Kidney (tissue), 14 donors: ENCODE data around the gene WDR4. TPM values are rescaled to one million over a fixed set of nuclear protein-coding genes. Genes with fewer than 3 reads are reported as not detected.
"Not testable (repeated sequence)": the region's sequence is repeated elsewhere in the genome, so short reads cannot be mapped to it uniquely, and the experiment has no call there.

Experiments
- DNase-seq, 5 donors: peaks; one replicate each; pipeline ENCODE4 v3.0.0-alpha.2; 2013 to 2020
- FAIRE-seq: peaks from 2 replicates; lab custom pipeline; 2012; peaks lifted over from hg19 to GRCh38; lab: Jason Lieb, UNC
- H3K27ac ChIP-seq, 2 donors: one replicate each; pipeline ENCODE4 v1.7.0; 2013; ENCODE audit warnings: low read depth in 2 of 2, low read length in 2 of 2, inconsistent platforms in 1 of 2
- H3K27me3 ChIP-seq: one replicate; pipeline ENCODE4 v1.7.1; 2013; ENCODE audit warnings: low read length, inconsistent platforms; ENCODE audit not compliant: control insufficient read depth, insufficient read depth
- H3K36me3 ChIP-seq, 3 donors: one replicate each; pipeline versions ENCODE4 v1.7.0 to v1.7.1; 2013; ENCODE audit warnings: low read length in 3 of 3, control low read depth in 1 of 3, inconsistent platforms in 1 of 3; ENCODE audit not compliant: insufficient read depth in 3 of 3, control insufficient read depth in 2 of 3
- H3K4me1 ChIP-seq, 3 donors: one replicate each; pipeline versions ENCODE4 v1.7.0 to v1.7.1; 2013; ENCODE audit warnings: low read length in 3 of 3, inconsistent platforms in 1 of 3, low read depth in 1 of 3; ENCODE audit not compliant: control insufficient read depth in 2 of 3, insufficient read depth in 2 of 3
- H3K4me3 ChIP-seq, 3 donors: one replicate each; pipeline versions ENCODE4 v1.7.0 to v1.8.1; 2013; ENCODE audit warnings: low read length in 3 of 3, control low read depth in 1 of 3, inconsistent platforms in 1 of 3
- H3K9ac ChIP-seq, 3 donors: one replicate each; pipeline versions ENCODE4 v1.7.0 to v1.7.1; 2013; ENCODE audit warnings: low read length in 3 of 3, control low read depth in 1 of 3, inconsistent platforms in 1 of 3
- H3K9me3 ChIP-seq, 3 donors: one replicate each; pipeline versions ENCODE4 v1.7.0 to v1.7.1; 2013; ENCODE audit warnings: low read length in 3 of 3, control low read depth in 1 of 3, inconsistent platforms in 1 of 3; ENCODE audit not compliant: control insufficient read depth in 2 of 3, insufficient read depth in 1 of 3
- intact Hi-C: fragments of 100-400 bp; cut with DNase I; formaldehyde crosslinking; loops from one replicate; pipeline ENCODE4 v1.11.1; 2022
- polyA plus RNA-seq: library from polyadenylated mRNA; stranded (reverse); fragments of 350-450 nt; fragmentation: Illumina TruSeq; extraction: RNeasy Lipid Tissue Mini Kit (QIAGEN cat#74804); gene quantifications from one replicate; pipeline ENCODE4 v1.2.3, GENCODE V29; 2014; ENCODE audit warnings: low read depth, low replicate concordance; ENCODE audit not compliant: insufficient read depth
- total RNA-seq: library from RNA; stranded (reverse); fragmentation: NEBNext Ultra II Directional; extraction: Animal tissue kit (Norgen Biotek cat#: 25700); gene quantifications from one replicate; pipeline ENCODE4 v1.2.1, GENCODE V29; 2021
- TF ChIP-seq, protein P1 (sequence below): IDR thresholded peaks from 3 replicates; pipeline ENCODE4 v1.5.1; 2012; ENCODE audit warnings: mild to moderate bottlenecking, moderate library complexity, borderline replicate concordance; ENCODE audit not compliant: insufficient read depth; ENCODE audit errors: extremely low read depth
- donor health status: control.
- donor health status: control.
- donor health status: control.
- donor health status: control.
- donor health status: control.
- donor health status: DM: yes; HTN: yes; CAD: no.
- donor health status: Normal renal cell carcinoma (clear cell type).

WDR4 gene
- total and polyA plus RNA-seq, 2 donors from 2014 or later: 4.8 to 20.4 TPM

DNA sequence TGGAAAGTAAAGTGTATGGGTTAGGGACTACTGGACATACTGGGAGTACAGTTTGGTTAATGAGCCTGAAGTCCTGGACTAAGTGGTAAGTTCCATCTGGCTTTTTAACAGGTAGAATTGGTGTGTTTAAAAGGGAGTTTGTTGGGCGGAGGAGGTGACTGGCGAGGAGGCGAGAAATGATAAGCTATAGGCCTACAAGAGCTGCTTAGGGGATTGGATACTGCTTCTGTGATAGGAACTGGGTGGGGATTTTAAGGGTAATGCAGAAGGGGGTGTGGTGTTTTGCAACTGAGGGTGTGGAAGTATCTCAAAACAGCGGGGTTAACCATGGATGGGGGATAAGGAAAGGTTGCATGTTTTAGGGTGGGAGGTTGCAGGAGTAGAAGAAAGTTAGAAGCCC lies 42.6 kb upstream of the WDR4 start:
- no peaks in the 10 kb centered on the region for H3K27me3 ChIP-seq
- H3K4me1 ChIP-seq: peaks cover 0 to 5% (median 0%) of the 10 kb centered on the region in 3 donors
- no peak overlapping the region for H3K4me3 ChIP-seq
- H3K9ac ChIP-seq: no peak overlapping the region
- TF ChIP-seq, protein P1, sequence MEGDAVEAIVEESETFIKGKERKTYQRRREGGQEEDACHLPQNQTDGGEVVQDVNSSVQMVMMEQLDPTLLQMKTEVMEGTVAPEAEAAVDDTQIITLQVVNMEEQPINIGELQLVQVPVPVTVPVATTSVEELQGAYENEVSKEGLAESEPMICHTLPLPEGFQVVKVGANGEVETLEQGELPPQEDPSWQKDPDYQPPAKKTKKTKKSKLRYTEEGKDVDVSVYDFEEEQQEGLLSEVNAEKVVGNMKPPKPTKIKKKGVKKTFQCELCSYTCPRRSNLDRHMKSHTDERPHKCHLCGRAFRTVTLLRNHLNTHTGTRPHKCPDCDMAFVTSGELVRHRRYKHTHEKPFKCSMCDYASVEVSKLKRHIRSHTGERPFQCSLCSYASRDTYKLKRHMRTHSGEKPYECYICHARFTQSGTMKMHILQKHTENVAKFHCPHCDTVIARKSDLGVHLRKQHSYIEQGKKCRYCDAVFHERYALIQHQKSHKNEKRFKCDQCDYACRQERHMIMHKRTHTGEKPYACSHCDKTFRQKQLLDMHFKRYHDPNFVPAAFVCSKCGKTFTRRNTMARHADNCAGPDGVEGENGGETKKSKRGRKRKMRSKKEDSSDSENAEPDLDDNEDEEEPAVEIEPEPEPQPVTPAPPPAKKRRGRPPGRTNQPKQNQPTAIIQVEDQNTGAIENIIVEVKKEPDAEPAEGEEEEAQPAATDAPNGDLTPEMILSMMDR: no peak
- no peaks in the 10 kb centered on the region for H3K9me3 ChIP-seq
- FAIRE-seq (no peak), DNase-seq (no peak)
- intact Hi-C loops: no loop called here
- no peak overlapping the region for H3K27ac ChIP-seq
- H3K36me3 ChIP-seq: no peaks in the 10 kb centered on the region

DNA sequence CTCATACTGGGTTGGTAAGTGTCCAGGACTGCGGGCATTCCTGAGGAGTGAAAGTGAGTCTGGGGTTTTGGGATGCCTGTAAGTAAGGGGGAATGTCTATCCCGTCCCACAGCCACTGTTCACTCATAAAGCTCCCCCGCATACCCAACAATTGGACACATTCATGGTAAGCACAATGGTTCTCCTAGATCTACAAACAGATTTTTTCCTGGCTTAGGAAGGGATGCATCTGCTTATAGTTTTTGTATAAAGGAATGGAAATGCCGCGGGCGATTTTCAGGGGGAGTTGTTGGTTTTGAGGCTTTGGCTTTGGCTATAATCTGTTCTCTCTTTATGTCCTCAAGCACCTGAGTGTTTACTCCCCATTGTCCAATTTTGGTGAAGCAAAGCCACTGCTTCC lies 39.0 kb upstream of the WDR4 start:
- intact Hi-C loops: no loop called here
- DNase-seq: no peak
- Histone ChIP-seq H3K27ac (no peak overlapping the region), H3K4me3 (no peak overlapping the region), H3K4me1 (no peaks in the 10 kb centered on the region), H3K9me3 (no peaks in the 10 kb centered on the region), H3K27me3 (no peaks in the 10 kb centered on the region), H3K36me3 (peaks cover 0 to under 1% (median 0%) of the 10 kb centered on the region in 3 donors), H3K9ac (no peak overlapping the region)
- no peak for FAIRE-seq
- TF ChIP-seq, protein P1: no peak

DNA sequence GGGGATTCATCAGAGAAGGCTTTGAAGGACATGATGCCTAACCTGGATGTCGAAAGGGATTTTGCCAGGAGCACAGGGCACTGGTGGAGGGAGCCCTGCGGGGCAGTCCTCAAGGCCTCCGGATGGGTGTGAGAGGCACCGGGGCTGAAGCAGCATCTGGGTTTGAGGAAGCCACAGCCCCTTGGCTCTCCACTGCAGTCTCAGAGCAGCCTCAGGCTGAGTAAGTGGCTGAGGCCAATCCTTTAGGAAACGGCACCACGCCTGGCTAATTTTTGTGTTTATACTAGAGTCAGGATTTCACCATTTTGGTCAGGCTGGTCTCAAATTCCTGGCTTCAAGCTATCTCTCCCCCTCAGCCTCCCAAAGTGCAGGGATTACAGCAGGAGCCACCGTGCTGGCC lies 34.1 kb upstream of the WDR4 start:
- intact Hi-C loops: no loop called here
- Histone ChIP-seq H3K27me3 (no peaks in the 10 kb centered on the region), H3K9me3 (no peaks in the 10 kb centered on the region), H3K36me3 (peaks cover 4 to 18% (median 15%) of the 10 kb centered on the region in 3 donors), H3K4me3 (no peak overlapping the region), H3K9ac (no peak overlapping the region), H3K27ac (no peak overlapping the region), H3K4me1 (no peaks in the 10 kb centered on the region)
- FAIRE-seq (no peak), DNase-seq (peak in 3 of 5 donors; percentile 44 to 72 (median 62))
- TF ChIP-seq, protein P1: no peak

DNA sequence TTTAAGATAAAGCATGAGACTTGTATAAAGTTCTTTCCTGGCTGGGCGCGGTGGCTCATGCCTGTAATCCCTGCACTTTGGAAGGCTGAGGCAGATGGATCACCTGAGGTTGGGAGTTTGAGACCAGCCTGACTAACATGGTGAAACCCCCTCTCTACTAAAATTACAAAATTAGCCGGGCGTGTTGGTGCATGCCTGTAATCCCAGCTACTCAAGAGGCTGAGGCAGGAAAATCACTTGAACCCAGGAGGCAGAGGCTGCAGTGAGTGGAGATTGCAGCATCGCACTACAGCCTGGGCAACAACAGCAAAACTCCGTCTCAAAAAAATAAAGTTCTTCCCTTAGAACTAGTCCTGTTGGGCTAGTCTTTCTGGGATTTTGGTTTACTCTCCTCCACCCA lies 32.6 kb upstream of the WDR4 start:
- FAIRE-seq, H3K9ac ChIP-seq, H3K27ac ChIP-seq, H3K4me1 ChIP-seq, H3K9me3 ChIP-seq, DNase-seq, intact Hi-C loops, H3K4me3 ChIP-seq, H3K27me3 ChIP-seq: not testable (repeated sequence)
- H3K36me3 ChIP-seq: peaks cover 4 to 19% (median 15%) of the 10 kb centered on the region in 3 donors

DNA sequence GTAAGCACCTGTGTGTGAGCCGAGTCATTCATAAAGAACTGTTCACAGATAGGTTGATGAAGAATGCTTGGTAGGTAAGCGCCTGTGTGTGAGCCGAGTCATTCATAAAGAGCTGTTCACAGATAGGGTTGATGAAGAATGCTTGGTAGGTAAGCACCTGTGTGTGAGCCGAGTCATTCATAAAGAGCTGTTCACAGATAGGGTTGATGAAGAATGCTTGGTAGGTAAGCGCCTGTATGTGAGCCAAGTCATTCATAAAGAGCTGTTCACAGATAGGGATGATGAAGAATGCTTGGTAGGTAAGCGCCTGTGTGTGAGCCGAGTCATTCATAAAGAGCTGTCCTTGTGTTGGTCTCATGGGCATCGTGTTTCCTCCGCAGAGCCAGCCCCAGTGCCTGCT lies 29.1 kb upstream of the WDR4 start:
- DNase-seq, H3K9me3 ChIP-seq, FAIRE-seq, H3K27ac ChIP-seq, H3K9ac ChIP-seq, H3K27me3 ChIP-seq, intact Hi-C loops, H3K4me3 ChIP-seq, H3K4me1 ChIP-seq: not testable (repeated sequence)
- H3K36me3 ChIP-seq: peaks cover 8 to 32% (median 25%) of the 10 kb centered on the region in 3 donors
